AG10803 (cell line): Measurements from ENCODE around the gene SSH3.
A peak's percentile ranks its signal among the peaks of the same experiment; 100 is the strongest.

ENCODE experiments used
- DNase-seq: peaks from one replicate; pipeline ENCODE4 v3.0.0; 2010; ENCODE audit warnings: low read depth
- H3K4me3 ChIP-seq: 2 replicates; pipeline ENCODE4 v1.5.1; 2011; ENCODE audit warnings: mild to moderate bottlenecking, low read length, control low read depth
- CTCF ChIP-seq: conservative IDR thresholded peaks from 2 replicates; pipeline ENCODE4 v1.5.1; 2011; ENCODE audit warnings: mild to moderate bottlenecking, low read length, control low read depth, inconsistent platforms

SSH3 gene

GRCh38 chr11:67303132-67303834 is at the start of gene SSH3:
Gene SSH3, plus strand, starts transcription at chr11:67303530. Its CDS starts 96 bp downstream, at chr11:67303626.
- no peak for TF ChIP-seq CTCF

GRCh38 chr11:67253872-67254624 is 49.3 kb upstream of the SSH3 start:
- H3K4me3 ChIP-seq = no peak overlapping the region
- TF ChIP-seq CTCF = no peak
- no peak for DNase-seq

More at GRCh38 chr11:67303132-67303834, at the start of gene SSH3:
- peak; percentile 48 for DNase-seq
- H3K4me3 ChIP-seq = peak within 1 kb of the TSS; percentile 58

- H3K4me3 ChIP-seq = no peak overlapping the region
- no peak for DNase-seq
- TF ChIP-seq CTCF = no peak
Measured at GRCh38 chr11:67254798-67255197, 48.5 kb upstream of the SSH3 start.

- DNase-seq = no peak
- H3K4me3 ChIP-seq = no peak overlapping the region
- TF ChIP-seq CTCF = no peak
Measured at GRCh38 chr11:67255353-67255752, 48.0 kb upstream of the SSH3 start.

- no peak overlapping the region for H3K4me3 ChIP-seq
Measured at GRCh38 chr11:67255864-67256263, 47.5 kb upstream of the SSH3 start.

GRCh38 chr11:67256477-67257135 is 46.7 kb upstream of the SSH3 start:
- no peak overlapping the region for H3K4me3 ChIP-seq
- TF ChIP-seq CTCF = no peak

More at GRCh38 chr11:67255864-67256263, 47.5 kb upstream of the SSH3 start:
- no peak for DNase-seq
- no peak for TF ChIP-seq CTCF

GRCh38 chr11:67260406-67260805 is 42.9 kb upstream of the SSH3 start:
- TF ChIP-seq CTCF = no peak
- no peak overlapping the region for H3K4me3 ChIP-seq
- DNase-seq = no peak

More at GRCh38 chr11:67256477-67257135, 46.7 kb upstream of the SSH3 start:
- DNase-seq = no peak

- H3K4me3 ChIP-seq = peak overlapping the region; percentile 56
- peak; percentile 52 for DNase-seq
Measured at GRCh38 chr11:67260885-67261639, 42.3 kb upstream of the SSH3 start.
